Stimulated activated CD4-positive, alpha-beta T cell treated with anti-CD3 and anti-CD28 coated beads, TNF-alpha, amount 100 ng/mL, for 4 hours (primary cell): ENCODE results near the gene KCNK2.
"Not testable (repeated sequence)": the region's sequence is repeated elsewhere in the genome, so short reads cannot be mapped to it uniquely, and the experiment has no call there.

Experiments used
- DNase-seq, 3 experiments: peaks; one replicate each; pipeline ENCODE4 v3.0.0-alpha.2; 2020; ENCODE audit warnings: low read depth in 3 of 3

The KCNK2 gene

GRCh38 chr1:215151841-215152549, 69.5 kb downstream of the KCNK2 start:
- no peak for DNase-seq

- DNase-seq = no peak
Observed at GRCh38 chr1:215156232-215156631, 73.7 kb downstream of the KCNK2 start.

DNA sequence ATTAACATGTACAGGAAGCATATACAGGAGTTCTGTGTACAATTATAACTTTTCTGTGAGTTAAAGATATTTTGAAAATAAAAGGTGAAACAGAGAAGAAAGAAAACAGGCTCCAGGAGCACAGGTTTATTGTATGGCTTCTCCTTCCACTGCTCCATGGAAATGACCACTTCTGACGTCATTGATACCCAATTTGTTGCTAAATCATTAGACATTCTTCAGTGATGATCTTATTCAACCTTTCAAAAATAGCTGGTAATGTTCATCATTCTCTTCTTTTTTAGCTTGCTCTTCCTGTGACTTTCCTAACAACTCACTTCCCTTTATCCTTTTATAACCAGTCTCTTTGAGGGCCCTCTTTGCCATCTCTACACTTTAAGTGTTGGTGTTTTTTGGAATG, 77.8 kb downstream of the KCNK2 start:
- no peak for DNase-seq

DNA sequence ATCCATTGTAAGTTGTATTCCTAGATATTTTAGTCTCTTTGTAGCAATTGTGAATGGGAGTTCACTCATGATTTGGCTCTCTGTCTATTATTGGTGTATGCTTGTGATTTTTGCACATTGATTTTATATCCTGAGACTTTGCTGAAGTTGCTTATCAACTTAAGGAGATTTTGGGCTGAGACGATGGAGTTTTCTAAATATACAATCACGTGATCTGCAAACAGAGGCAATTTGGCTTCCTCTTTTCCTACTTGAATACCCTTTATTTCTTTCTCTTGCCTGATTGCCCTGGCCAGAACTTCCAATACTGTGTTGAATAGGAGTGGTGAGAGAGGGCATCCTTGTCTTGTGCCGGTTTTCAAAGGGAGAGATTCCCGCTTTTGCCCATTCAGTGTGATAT, 80.6 kb downstream of the KCNK2 start:
- DNase-seq = not testable (repeated sequence)

DNA sequence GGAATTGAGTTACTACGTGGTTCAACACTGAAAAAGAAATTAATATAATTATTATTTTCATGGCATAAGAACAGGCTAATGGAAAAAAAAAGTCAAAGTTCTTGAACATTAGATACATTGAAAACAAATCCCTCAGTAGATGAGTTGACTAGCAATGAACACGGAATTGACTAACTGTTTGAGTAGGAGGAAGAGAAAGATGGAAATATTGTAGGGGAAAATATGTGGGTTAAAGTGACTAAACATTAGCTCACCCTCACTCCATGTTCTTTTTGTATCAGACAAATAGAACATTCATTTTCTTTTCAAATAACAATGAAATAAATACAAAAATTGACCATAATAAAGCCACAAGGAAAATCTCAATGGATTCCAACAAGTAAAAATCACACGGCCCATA, 84.3 kb downstream of the KCNK2 start:
- DNase-seq = no peak

- DNase-seq = no peak
Observed at GRCh38 chr1:215181518-215181917, 99.0 kb downstream of the KCNK2 start.

GRCh38 chr1:215185067-215185620, 102.6 kb downstream of the KCNK2 start:
- DNase-seq = no peak

DNA sequence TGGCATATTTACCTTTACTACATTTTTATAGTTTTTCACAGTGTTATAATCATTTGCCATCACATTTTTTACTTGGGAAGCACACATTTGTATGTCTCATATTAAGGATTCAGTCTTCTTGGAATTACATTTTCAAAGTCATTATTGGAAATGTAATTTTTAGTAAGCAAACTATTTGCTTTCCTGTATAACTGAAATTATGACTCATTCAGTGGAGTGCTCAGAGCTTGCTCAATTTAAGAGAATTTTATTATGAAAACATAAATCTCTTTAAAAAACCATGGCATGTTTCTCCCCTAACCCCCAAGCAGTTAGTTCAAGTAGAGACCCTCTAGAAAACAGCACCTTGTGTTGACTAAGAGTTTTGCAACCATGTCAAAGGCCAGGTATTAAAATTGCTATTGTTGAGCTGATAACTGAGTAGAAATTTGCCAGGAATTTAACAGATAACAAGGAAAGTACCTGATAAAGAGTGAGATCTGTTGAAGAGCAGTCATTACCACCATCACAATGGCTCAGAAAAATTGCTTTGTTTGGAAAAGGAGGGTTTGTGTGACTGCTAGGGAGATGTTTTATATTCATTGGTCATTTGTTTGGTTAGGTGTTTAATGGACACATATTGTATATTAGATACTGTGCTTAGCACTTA, 105.9 kb downstream of the KCNK2 start:
- DNase-seq = no peak

GRCh38 chr1:215192306-215192705, 109.8 kb downstream of the KCNK2 start:
- no peak for DNase-seq

DNA sequence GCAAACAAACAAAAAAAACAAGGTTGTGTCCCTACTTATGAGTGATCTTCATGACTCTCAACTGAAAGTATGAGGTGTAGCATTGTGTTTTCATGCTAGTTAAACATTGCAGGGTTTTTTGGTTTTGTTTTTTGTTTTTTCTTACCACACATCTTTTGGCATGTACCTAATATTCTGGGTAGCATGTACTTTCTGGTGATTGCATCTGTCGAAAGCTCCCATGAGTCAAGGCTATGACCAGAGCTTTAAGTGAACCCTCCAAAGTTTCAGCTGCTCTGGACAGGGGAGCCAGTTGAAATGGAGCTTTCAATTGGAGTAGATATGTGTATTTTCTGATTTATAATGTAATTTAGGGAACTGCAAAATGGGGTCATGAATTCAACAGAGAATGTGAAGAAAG, 115.5 kb downstream of the KCNK2 start:
- no peak for DNase-seq

GRCh38 chr1:215200121-215200520, 117.6 kb downstream of the KCNK2 start:
- no peak for DNase-seq

DNA sequence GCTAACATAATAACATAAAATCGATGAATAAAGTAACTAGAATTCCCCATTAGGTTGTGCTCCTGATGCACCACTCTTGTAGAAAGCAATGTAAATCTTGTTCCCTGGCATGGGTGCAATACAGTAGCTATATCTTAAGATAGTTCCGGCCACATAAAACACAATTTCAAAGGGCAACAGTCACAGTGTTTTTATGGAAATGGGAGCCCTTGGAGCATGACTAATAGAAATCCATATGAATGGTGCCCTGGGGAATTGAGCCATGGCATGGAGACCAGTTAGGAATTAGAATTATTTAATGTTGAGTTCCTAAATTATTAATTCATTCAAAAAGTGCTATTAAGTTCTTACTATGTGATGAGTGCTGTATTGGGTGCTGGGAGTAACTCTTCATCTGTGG, 118.7 kb downstream of the KCNK2 start:
- no peak for DNase-seq

GRCh38 chr1:215202868-215203267, 120.3 kb downstream of the KCNK2 start:
- DNase-seq = no peak

DNA sequence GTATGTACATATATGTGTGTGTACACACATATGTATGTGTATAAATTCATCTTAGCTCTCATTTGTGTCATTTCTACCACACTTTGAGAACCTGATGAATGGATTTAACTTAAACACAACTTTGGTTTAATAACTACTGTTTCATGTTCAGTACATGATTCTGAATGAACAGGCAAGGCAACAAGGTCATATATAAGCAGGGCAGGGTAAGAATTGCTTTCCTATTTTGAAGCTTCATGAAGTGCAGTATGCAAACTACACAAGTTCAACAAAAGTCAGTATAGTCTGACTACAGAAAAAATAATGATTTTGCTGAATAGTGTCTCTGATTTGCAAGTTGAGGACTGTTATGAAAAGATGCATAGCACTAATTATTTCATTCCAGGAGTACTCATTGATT, 127.6 kb downstream of the KCNK2 start:
- no peak for DNase-seq

DNA sequence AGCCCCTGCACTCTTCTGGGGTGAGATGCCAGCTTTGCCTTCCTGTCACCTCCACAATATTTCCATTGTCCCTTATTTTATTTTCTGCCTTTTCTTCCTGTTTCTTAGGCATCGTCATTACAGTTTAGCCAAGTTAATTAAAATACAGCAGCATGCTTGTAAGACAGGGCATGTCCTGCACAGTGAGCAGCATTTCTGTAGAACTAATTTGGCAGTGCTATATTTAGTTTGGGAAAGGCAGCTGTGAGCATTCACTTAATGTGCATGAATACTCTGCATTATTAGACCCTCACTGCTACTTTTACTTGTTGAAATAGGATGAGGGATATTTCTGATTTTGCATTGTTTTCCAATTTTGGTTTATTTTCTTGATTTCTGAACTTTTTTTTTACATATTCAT, 133.3 kb downstream of the KCNK2 start:
- no peak for DNase-seq

- DNase-seq = no peak
Observed at GRCh38 chr1:215219372-215219771, 136.8 kb downstream of the KCNK2 start.

- no peak for DNase-seq
Observed at GRCh38 chr1:215220346-215220745, 137.8 kb downstream of the KCNK2 start.

GRCh38 chr1:215226757-215227156, 144.2 kb downstream of the KCNK2 start:
- DNase-seq = no peak

DNA sequence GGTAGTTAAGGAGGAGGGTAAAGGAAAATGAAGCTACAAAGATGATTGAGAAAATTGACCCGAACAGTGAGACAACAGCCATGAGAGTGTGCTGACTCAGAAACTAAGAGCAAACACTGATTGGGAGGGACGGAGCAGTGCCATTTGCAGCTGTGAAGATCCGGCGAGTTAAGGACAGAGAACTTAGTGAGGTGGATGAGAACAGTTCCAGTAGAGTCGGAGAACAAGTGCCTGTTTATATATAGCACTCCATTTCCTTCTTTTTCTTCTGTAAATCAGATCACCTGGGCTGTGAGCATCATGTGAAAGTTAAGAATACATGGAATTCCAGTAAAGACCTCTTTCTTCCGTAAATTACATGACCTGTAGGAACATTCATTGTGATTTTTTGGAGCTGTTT, 145.7 kb downstream of the KCNK2 start:
- DNase-seq = no peak

- no peak for DNase-seq
Observed at GRCh38 chr1:215241451-215241850, 158.9 kb downstream of the KCNK2 start.

- DNase-seq = no peak
Observed at GRCh38 chr1:215243345-215244054, 161.0 kb downstream of the KCNK2 start.

DNA sequence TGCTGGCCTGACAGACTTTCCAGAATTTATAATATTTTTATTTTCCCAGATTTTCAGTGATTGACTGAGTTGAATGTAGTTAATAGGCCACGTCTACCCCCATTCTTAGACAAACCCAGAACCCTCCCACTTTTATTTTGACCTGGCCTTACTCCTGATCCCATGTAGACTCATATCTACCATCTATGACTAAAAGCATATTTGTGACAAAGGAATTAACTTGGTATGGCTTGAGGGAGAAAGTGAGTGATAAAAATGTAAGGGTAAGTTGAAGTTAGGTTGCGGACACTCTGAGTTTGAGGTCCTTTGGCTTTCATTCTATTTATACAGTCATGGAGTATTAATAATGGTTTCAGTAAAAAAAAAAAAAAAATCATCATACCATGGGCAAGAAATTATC, 168.4 kb downstream of the KCNK2 start:
- DNase-seq = no peak

DNA sequence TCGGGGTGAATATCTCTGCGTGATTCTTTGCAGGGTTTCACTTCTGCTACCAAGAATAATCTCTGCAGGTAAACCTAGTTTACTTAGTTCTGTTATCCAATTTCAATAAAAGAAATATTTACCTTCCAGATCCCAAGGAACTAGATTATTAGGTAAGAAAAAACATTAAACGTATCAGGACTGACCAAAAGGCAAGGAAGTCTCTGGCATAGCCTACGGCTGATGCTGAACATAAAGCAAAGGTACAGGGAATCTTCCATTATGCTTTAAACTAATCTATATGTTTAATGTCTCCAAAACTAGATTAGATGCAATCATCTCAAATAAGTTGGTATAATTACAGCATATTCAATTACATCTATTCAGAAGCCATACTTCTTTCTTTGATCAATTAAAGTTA, 168.9 kb downstream of the KCNK2 start:
- no peak for DNase-seq
